Adrenal gland (tissue), 5 donors: ENCODE data around the gene SIRT3.

Source experiments
- CTCF ChIP-seq, 6 experiments: fragments of 450-650 bp in 4 of 6; fragments of 200-600 bp in 2 of 6; sonication (generic) in 1 of 6; IDR thresholded peaks; 1 replicate in 5 of 6; 2 replicates in 1 of 6; pipeline versions ENCODE4 v1.5.1 to v1.8.0; 2016 to 2021; ENCODE audit warnings: antibody characterized with exemption in 6 of 6, mild to moderate bottlenecking in 2 of 6, moderate library complexity in 1 of 6
- POLR2A ChIP-seq, 2 donors: fragments of 450-650 bp; IDR thresholded peaks; one replicate each; pipeline ENCODE4 v1.6.1; 2017; ENCODE audit warnings: antibody characterized with exemption in 2 of 2, mild to moderate bottlenecking in 2 of 2, moderate library complexity in 1 of 2
- donor health status: DM: no; HTN: no; CAD: no.

GRCh38 chr11:211741-212140 is 24.4 kb downstream of the SIRT3 start:
- TF ChIP-seq POLR2A (IDR thresholded peaks at IDR 0.05) (no peak), CTCF (IDR thresholded peaks at IDR 0.05) (no peak)
